GM23338 (cell line): ENCODE results near the gene IL11RA. TPM values are rescaled to one million over a fixed set of nuclear protein-coding genes. Genes with fewer than 3 reads are reported as not detected.

ENCODE experiments used
- ATAC-seq: fragments of 200-7000 bp; cut with Tn5 transposase; 3 replicates; pipeline ENCODE4 v1.9.1; 2020
- DNase-seq: peaks from one replicate; pipeline ENCODE4 v3.0.0-alpha.2; 2015; ENCODE audit warnings: low spot score
- H2AFZ ChIP-seq: fragments of 200-600 bp; sonication (generic); 2 replicates; pipeline ENCODE4 v1.8.0; 2016; ENCODE audit warnings: antibody characterized with exemption, mild to moderate bottlenecking, moderate library complexity
- H3F3A ChIP-seq: fragments of 200-600 bp; sonication (generic); replicated peaks from 2 replicates; pipeline ENCODE4 v1.8.0; 2017; ENCODE audit warnings: antibody characterized with exemption, mixed run types, low read depth
- H3K27ac ChIP-seq: fragments of 200-600 bp; sonication (generic); 2 replicates; pipeline ENCODE4 v1.6.1; 2016; ENCODE audit warnings: low read depth
- H3K27me3 ChIP-seq: fragments of 200-600 bp; sonication (generic); 2 replicates; pipeline ENCODE4 v1.8.0; 2016; ENCODE audit warnings: mild to moderate bottlenecking, mixed run types, moderate library complexity; ENCODE audit not compliant: insufficient read depth
- H3K36me3 ChIP-seq: fragments of 200-600 bp; sonication (generic); 2 replicates; pipeline ENCODE4 v1.8.0; 2016; ENCODE audit warnings: mild to moderate bottlenecking; ENCODE audit not compliant: insufficient read depth
- H3K4me1 ChIP-seq: fragments of 200-600 bp; sonication (generic); 2 replicates; pipeline ENCODE4 v1.8.0; 2016; ENCODE audit warnings: mild to moderate bottlenecking, moderate library complexity; ENCODE audit not compliant: insufficient read depth
- H3K4me2 ChIP-seq: fragments of 200-600 bp; sonication (generic); 2 replicates; pipeline ENCODE4 v1.7.1; 2017; ENCODE audit warnings: mixed run types
- H3K4me3 ChIP-seq: fragments of 200-600 bp; sonication (generic); 2 replicates; pipeline ENCODE4 v1.6.1; 2016; ENCODE audit warnings: mixed run types
- H3K79me2 ChIP-seq: fragments of 200-600 bp; sonication (generic); replicated peaks from 2 replicates; pipeline ENCODE4 v1.8.0; 2017; ENCODE audit warnings: mild to moderate bottlenecking; ENCODE audit not compliant: insufficient read depth
- H3K9me2 ChIP-seq: fragments of 200-600 bp; sonication (generic); 2 replicates; pipeline ENCODE4 v1.8.0; 2017; ENCODE audit not compliant: insufficient read depth
- H4K20me1 ChIP-seq: fragments of 200-600 bp; sonication (generic); replicated peaks from 2 replicates; pipeline ENCODE4 v1.8.0; 2017; ENCODE audit warnings: mild to moderate bottlenecking; ENCODE audit not compliant: insufficient read depth
- H3K27ac Mint-ChIP-seq: 2 replicates; pipeline ENCODE4 v1.8.0; 2020; ENCODE audit warnings: inconsistent platforms, mild to moderate bottlenecking, moderate library complexity, mixed read lengths
- H3K27me3 Mint-ChIP-seq: 3 replicates; pipeline ENCODE4 v1.8.0; 2022; ENCODE audit warnings: low read depth, mild to moderate bottlenecking, moderate library complexity, mixed read lengths, inconsistent platforms; ENCODE audit not compliant: insufficient read depth, poor library complexity
- H3K36me3 Mint-ChIP-seq: 3 replicates; pipeline ENCODE4 v1.8.0; 2021; ENCODE audit warnings: low read depth, mild to moderate bottlenecking, inconsistent platforms, moderate library complexity, mixed read lengths
- H3K4me1 Mint-ChIP-seq: 3 replicates; pipeline ENCODE4 v1.8.0; 2020; ENCODE audit warnings: mild to moderate bottlenecking, inconsistent platforms, mixed read lengths
- H3K4me3 Mint-ChIP-seq: 3 replicates; pipeline ENCODE4 v1.8.0; 2021; ENCODE audit warnings: moderate library complexity, mild to moderate bottlenecking, inconsistent platforms, mixed read lengths
- H3K9me3 Mint-ChIP-seq: 3 replicates; pipeline ENCODE4 v1.8.0; 2020; ENCODE audit warnings: moderate library complexity, mild to moderate bottlenecking, inconsistent platforms, mixed read lengths
- EZH2 ChIP-seq: fragments of 200-600 bp; sonication (generic); IDR thresholded peaks from one replicate; pipeline ENCODE4 v1.8.0; 2017; ENCODE audit warnings: antibody characterized with exemption, mild to moderate bottlenecking, low read depth; ENCODE audit not compliant: unreplicated experiment
- EZH2phosphoT487 ChIP-seq: fragments of 200-600 bp; sonication (generic); IDR thresholded peaks from one replicate; pipeline ENCODE4 v1.8.1; 2018; ENCODE audit warnings: antibody characterized with exemption; ENCODE audit not compliant: unreplicated experiment
- STAT1 ChIP-seq: IDR thresholded peaks from one replicate; pipeline ENCODE4 v1.6.1; 2016; ENCODE audit warnings: antibody characterized with exemption; ENCODE audit not compliant: unreplicated experiment
- polyA plus RNA-seq: library from polyadenylated mRNA; unstranded; fragments of >200 nt; fragmentation: Nextera tagmentation; extraction: Ambion mirVana; gene quantifications from 2 replicates; pipeline ENCODE4 v1.2.1, GENCODE V29; 2016
- total RNA-seq: library from RNA; depleted of rRNA; stranded (reverse); fragments of >200 nt; shearing (Covaris generic); gene quantifications from 2 replicates; pipeline ENCODE4 v1.2.3, GENCODE V29; 2014
- TF ChIP-seq, protein P1 (sequence below): fragments of 250-450 bp; sonication (Bioruptor Pico); IDR thresholded peaks from 2 replicates; pipeline ENCODE4 v1.5.0; 2020; ENCODE audit warnings: mild to moderate bottlenecking, moderate library complexity
- TF ChIP-seq, protein P2 (sequence below), 2 experiments: fragments of 200-600 bp in 1 of 2; sonication (generic) in 1 of 2; conservative IDR thresholded peaks; 2 replicates each; pipeline versions ENCODE4 v1.5.1 to v1.6.1; 2016 to 2017; ENCODE audit warnings: antibody characterized with exemption in 2 of 2, low read depth in 2 of 2, mild to moderate bottlenecking in 2 of 2, moderate library complexity in 1 of 2

Gene IL11RA
- total and polyA plus RNA-seq, 2 experiments from 2014 or later: 3.1 to 5.8 TPM

GRCh38 chr9:34684816-34685215 lies 32.8 kb downstream of the IL11RA start (continued):
- TF ChIP-seq, protein P1, sequence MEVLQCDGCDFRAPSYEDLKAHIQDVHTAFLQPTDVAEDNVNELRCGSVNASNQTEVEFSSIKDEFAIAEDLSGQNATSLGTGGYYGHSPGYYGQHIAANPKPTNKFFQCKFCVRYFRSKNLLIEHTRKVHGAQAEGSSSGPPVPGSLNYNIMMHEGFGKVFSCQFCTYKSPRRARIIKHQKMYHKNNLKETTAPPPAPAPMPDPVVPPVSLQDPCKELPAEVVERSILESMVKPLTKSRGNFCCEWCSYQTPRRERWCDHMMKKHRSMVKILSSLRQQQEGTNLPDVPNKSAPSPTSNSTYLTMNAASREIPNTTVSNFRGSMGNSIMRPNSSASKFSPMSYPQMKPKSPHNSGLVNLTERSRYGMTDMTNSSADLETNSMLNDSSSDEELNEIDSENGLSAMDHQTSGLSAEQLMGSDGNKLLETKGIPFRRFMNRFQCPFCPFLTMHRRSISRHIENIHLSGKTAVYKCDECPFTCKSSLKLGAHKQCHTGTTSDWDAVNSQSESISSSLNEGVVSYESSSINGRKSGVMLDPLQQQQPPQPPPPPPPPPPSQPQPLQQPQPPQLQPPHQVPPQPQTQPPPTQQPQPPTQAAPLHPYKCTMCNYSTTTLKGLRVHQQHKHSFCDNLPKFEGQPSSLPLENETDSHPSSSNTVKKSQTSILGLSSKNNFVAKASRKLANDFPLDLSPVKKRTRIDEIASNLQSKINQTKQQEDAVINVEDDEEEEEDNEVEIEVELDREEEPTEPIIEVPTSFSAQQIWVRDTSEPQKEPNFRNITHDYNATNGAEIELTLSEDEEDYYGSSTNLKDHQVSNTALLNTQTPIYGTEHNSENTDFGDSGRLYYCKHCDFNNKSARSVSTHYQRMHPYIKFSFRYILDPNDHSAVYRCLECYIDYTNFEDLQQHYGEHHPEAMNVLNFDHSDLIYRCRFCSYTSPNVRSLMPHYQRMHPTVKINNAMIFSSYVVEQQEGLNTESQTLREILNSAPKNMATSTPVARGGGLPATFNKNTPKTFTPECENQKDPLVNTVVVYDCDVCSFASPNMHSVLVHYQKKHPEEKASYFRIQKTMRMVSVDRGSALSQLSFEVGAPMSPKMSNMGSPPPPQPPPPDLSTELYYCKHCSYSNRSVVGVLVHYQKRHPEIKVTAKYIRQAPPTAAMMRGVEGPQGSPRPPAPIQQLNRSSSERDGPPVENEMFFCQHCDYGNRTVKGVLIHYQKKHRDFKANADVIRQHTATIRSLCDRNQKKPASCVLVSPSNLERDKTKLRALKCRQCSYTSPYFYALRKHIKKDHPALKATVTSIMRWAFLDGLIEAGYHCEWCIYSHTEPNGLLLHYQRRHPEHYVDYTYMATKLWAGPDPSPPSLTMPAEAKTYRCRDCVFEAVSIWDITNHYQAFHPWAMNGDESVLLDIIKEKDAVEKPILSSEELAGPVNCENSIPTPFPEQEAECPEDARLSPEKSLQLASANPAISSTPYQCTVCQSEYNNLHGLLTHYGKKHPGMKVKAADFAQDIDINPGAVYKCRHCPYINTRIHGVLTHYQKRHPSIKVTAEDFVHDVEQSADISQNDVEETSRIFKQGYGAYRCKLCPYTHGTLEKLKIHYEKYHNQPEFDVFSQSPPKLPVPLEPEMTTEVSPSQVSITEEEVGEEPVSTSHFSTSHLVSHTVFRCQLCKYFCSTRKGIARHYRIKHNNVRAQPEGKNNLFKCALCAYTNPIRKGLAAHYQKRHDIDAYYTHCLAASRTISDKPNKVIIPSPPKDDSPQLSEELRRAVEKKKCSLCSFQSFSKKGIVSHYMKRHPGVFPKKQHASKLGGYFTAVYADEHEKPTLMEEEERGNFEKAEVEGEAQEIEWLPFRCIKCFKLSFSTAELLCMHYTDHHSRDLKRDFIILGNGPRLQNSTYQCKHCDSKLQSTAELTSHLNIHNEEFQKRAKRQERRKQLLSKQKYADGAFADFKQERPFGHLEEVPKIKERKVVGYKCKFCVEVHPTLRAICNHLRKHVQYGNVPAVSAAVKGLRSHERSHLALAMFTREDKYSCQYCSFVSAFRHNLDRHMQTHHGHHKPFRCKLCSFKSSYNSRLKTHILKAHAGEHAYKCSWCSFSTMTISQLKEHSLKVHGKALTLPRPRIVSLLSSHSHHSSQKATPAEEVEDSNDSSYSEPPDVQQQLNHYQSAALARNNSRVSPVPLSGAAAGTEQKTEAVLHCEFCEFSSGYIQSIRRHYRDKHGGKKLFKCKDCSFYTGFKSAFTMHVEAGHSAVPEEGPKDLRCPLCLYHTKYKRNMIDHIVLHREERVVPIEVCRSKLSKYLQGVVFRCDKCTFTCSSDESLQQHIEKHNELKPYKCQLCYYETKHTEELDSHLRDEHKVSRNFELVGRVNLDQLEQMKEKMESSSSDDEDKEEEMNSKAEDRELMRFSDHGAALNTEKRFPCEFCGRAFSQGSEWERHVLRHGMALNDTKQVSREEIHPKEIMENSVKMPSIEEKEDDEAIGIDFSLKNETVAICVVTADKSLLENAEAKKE (CRISPR knock-in tag): no peak
- no peak for TF ChIP-seq EZH2phosphoT487
- TF ChIP-seq EZH2: no peak
- TF ChIP-seq, protein P2, sequence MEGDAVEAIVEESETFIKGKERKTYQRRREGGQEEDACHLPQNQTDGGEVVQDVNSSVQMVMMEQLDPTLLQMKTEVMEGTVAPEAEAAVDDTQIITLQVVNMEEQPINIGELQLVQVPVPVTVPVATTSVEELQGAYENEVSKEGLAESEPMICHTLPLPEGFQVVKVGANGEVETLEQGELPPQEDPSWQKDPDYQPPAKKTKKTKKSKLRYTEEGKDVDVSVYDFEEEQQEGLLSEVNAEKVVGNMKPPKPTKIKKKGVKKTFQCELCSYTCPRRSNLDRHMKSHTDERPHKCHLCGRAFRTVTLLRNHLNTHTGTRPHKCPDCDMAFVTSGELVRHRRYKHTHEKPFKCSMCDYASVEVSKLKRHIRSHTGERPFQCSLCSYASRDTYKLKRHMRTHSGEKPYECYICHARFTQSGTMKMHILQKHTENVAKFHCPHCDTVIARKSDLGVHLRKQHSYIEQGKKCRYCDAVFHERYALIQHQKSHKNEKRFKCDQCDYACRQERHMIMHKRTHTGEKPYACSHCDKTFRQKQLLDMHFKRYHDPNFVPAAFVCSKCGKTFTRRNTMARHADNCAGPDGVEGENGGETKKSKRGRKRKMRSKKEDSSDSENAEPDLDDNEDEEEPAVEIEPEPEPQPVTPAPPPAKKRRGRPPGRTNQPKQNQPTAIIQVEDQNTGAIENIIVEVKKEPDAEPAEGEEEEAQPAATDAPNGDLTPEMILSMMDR (conservative IDR thresholded peaks at IDR 0.05; ENCODE audit: low read depth in 2 of 2): no peak

GRCh38 chr9:34685591-34685990 lies 33.6 kb downstream of the IL11RA start:
- H3K27ac Mint-ChIP-seq: no peak overlapping the region
- Histone ChIP-seq H3K4me3 (no peak overlapping the region), H2AFZ (no peak overlapping the region), H3K27ac (no peak overlapping the region), H4K20me1 (no peaks in the 10 kb centered on the region), H3K9me2 (no peaks in the 10 kb centered on the region), H3K36me3 (no peaks in the 10 kb centered on the region), H3K4me2 (no peak overlapping the region), H3K27me3 (no peaks in the 10 kb centered on the region), H3K4me1 (peaks cover 10% of the 10 kb centered on the region), H3K79me2 (no peaks in the 10 kb centered on the region), H3F3A (no peaks in the 10 kb centered on the region)
- H3K27me3 Mint-ChIP-seq: peaks cover 6% of the 10 kb centered on the region
- no peak for TF ChIP-seq STAT1
- H3K36me3 Mint-ChIP-seq: no peaks in the 10 kb centered on the region
- DNase-seq: no peak
- peaks cover 14% of the 10 kb centered on the region for H3K4me1 Mint-ChIP-seq
- H3K9me3 Mint-ChIP-seq: no peaks in the 10 kb centered on the region
- no peak for ATAC-seq
- H3K4me3 Mint-ChIP-seq: no peak overlapping the region
